ENCODE measurements around the gene SLC16A2. TPM values are rescaled to one million over a fixed set of nuclear protein-coding genes. Genes with fewer than 3 reads are reported as not detected.
"Not testable (repeated sequence)": the region's sequence is repeated elsewhere in the genome, so short reads cannot be mapped to it uniquely, and the experiment has no call there.

The SLC16A2 gene
- total RNA-seq, 1 experiment from 2014 or later: 5.8 TPM

- no peak for DNase-seq (ENCODE audit: low read depth)
Measured at GRCh38 chrX:74506317-74507115, 85.2 kb downstream of the SLC16A2 start.

DNA sequence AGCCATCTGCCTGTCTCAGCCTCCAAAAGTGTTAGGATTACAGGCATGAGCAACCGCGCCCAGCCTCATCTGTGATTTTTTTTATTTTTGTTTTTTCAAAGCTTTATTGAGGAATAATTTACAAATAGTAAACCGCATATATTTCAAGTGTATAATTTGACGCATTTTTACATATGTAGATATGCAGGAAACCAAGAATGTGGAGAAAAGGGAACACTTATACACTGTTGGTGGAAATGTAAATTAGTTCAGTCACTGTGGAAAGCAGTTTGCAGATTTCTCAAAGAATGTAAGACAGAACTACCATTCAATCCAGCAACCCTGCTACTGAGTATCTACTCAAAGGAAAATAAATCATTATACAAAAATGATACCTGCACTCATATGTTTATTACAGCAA lies 85.9 kb downstream of the SLC16A2 start:
- no peak for DNase-seq (ENCODE audit: low read depth)

- no peak for DNase-seq (ENCODE audit: low read depth)
Measured at GRCh38 chrX:74509989-74510388, 88.7 kb downstream of the SLC16A2 start.

DNA sequence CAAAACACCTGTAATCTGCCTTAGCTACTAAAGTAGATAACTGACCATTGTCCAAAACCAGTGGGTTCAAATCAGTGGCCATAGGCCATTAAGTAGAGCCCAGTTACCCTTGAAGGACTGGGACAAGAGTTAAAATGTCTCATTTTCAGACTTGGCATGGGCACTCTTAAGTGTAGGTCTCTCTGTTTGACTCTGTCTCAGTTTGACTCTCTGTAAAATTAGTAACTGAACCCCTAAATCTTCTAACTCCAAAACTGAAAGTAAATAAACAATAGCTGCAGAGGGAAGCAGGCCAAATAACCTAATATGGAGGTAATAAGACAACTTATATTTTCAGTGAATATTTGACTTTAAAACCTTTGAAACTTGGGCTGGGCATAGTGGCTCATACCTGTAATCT lies 89.1 kb downstream of the SLC16A2 start:
- DNase-seq (ENCODE audit: low read depth): no peak

DNA sequence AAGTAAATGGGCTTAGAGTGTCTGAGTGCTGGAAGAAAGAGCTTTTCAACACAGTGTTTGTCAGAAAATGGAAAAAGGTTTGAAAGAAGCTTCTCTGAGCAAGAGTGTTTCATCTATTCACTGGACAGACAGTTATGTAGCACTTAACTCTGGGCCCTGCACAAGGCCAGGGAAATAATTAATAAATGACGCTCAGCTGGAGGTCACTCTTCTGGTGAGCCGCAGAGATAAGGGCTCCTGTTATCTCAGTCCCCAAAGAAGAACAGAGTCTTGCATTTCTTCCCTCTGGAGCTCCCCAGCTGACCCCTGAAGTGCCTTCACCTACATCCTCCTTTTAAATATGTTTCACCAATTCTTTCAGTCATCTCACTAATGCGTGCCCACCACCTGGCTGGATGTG lies 90.4 kb downstream of the SLC16A2 start:
- no peak for DNase-seq (ENCODE audit: low read depth)

GRCh38 chrX:74514384-74514783 lies 93.1 kb downstream of the SLC16A2 start:
- peak; percentile 24 for DNase-seq (ENCODE audit: low read depth)

GRCh38 chrX:74515356-74515755 lies 94.1 kb downstream of the SLC16A2 start:
- DNase-seq (ENCODE audit: low read depth): no peak

DNA sequence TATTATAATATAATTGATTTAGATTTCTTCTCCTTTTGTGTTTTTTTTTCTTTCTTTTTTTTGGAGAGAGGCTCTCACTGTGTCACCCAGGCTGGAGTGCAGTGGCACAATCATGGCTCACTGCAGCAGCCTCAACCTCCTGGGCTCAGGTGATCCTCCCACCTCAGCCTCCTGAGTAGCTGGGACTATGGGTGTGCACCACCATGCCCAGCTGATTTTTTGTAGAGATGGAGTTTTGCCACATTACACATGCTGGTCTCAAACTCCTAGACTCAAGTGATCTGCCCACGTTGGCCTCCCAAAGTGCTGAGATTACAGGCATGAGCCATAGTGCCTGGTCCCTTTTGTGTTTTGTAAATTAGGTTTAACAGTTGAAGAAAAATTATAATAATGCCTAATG lies 94.7 kb downstream of the SLC16A2 start:
- DNase-seq (ENCODE audit: low read depth): not testable (repeated sequence)

GRCh38 chrX:74519870-74520269 lies 98.6 kb downstream of the SLC16A2 start:
- DNase-seq (ENCODE audit: low read depth): no peak

DNA sequence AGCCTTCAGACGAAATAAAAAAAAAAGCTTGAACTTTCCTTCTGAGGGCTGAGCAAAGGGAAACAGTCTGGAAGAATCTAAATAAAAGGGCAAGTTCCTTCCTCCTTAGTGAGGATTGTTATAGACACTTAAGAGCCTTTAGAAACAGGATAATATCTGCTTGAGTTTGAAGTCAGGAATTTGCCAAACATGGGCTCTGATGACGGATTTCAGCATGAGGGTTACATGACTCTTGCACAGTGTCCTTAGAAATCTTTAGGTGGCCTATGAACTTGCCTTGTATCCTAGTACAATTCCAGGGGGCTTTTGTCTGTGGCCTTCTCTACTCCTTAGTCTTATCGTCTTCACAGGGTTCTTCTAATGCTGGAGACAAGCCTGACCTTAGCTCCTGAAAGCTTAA lies 99.0 kb downstream of the SLC16A2 start:
- no peak for DNase-seq (ENCODE audit: low read depth)

- DNase-seq (ENCODE audit: low read depth): no peak
Measured at GRCh38 chrX:74520896-74521295, 99.6 kb downstream of the SLC16A2 start.

DNA sequence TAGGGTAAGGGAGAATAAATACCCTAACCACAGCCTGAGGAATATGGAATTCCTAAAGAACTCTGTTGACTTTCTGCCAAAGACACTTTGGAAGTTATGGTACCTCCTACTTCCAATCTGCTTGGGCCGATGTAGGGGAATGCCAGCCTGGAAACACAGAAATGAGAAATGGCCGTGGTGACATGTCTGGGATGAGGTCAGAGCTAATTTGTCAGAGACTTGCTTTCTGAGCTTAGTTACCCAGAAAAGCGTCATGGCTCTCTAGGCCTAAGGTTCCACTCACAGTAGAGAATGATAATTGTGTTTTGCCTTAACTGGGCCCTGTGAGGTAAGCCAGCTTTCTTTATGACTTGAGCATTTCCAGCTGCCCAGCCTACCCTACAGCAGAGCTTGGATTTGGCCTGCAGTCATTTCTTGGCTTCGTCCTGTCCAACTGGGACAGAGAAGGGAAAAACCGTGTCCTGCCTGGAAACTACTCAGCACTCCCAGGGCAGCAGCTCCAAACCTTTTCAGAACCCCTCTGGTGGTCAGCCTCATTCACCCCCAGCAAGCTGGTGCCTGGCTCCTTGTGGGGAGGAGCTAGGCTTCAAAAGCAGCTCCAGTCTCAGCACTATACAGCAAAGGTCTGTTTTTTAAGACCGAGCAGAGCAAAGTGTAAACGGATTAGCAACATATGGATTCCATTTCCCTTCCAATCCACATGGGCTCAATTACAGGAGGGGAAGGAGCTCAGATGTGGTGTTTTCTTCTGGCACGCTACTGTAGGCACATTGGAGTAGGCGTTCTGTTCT lies 100.9 kb downstream of the SLC16A2 start:
- peak; percentile 49 for DNase-seq (ENCODE audit: low read depth)

DNA sequence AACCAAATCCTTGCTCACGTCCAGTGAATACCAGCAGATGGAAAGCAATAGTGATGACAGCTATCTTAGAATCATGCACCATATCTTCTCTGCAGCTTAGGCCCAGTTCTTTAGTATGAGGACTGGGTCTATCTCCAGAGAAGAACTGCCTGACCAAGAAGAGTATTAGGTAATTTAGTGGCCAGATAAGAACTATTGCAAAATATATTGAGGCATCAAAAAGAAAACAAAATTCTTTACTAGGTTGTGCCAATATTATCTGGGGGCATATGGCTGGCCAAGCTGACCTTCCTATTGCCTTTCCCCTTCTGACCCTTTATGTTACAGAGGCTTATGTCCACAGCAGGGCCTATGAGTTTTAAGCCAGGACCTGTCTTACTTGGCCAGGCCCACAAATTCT lies 101.9 kb downstream of the SLC16A2 start:
- no peak for DNase-seq (ENCODE audit: low read depth)

GRCh38 chrX:74523870-74524735 lies 102.8 kb downstream of the SLC16A2 start:
- DNase-seq (ENCODE audit: low read depth): no peak

GRCh38 chrX:74525116-74525515 lies 103.8 kb downstream of the SLC16A2 start:
- DNase-seq (ENCODE audit: low read depth): no peak

GRCh38 chrX:74526764-74527163 lies 105.5 kb downstream of the SLC16A2 start:
- no peak for DNase-seq (ENCODE audit: low read depth)

DNA sequence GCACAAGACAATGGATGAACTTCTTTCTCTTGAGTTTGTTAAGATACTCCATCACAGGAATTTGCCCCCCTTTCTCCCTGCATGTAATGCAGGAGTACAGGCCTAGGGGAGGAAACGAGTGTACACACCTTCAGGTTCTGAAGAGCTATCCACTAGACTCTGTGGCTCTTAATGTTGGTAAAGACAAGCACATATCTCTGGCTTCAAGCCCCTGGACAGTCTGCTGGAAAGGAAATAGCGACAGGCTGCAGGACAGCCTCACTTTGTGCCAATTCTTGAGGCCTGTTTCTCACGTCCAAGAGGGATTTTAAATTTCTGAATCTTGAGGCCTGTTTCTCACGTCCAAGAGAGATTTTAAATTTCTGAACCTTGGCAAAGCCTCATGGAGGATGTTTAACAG lies 106.1 kb downstream of the SLC16A2 start:
- no peak for DNase-seq (ENCODE audit: low read depth)

GRCh38 chrX:74529311-74529710 lies 108.0 kb downstream of the SLC16A2 start:
- DNase-seq (ENCODE audit: low read depth): no peak

DNA sequence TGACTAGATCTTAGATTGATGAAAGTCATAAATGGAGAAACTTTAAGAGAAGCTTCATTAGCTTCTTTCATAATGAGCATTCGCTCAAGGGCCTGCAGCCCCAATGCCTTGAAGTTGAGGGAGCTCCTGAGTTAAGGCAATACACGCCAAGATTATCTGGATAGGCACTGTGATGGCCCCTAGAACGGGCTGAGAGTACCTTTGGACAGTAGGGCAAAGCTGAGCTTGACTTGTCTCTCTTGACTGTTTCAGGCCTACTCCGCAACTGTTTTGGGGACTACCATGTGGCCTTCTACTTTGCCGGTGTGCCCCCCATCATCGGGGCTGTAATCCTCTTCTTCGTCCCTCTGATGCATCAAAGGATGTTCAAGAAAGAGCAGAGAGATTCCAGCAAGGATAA lies 109.8 kb downstream of the SLC16A2 start:
- no peak for DNase-seq (ENCODE audit: low read depth)

DNA sequence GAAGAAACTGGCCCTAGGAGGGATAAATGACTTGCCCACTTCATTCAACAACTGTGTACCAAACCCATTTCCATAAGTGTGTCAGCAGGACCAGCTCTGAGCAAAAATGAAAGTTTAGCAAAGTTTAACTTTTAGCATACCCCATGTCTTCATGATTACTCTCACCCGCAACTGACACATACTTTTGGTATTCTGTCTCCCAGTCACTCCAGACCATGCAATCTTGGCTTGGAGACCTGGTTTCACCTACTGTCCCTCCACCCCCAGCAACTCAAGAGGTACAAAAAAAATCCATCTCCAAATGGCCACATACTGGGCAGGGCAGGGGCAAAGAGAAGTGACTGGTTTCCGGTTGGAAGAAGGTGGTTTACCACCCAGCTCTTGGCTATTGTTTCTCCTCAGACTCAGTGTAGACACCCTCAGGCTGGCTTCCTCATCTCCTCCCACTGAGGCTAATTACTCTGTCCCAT lies 113.3 kb downstream of the SLC16A2 start:
- DNase-seq (ENCODE audit: low read depth): peak; percentile 85

DNA sequence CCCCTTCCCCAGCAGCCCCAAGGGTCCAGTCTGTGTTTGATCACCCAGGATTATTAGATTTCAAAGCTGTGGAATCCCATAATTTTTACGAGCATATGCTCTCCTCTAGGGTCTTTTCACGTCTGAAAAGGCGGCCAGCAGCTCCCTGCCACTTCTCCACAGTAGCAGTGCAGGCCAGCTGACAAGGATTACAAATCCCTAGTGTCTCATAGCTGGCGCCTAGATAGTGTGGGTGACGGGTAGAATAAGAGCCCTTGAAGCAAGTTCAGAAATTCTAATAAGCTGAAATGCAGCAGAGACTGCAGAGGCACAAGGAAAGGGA lies 113.8 kb downstream of the SLC16A2 start:
- DNase-seq (ENCODE audit: low read depth): no peak

All from Daoy (cell line).